Lower leg skin (tissue), 4 donors: ENCODE measurements around the gene PLCXD3. TPM values are rescaled to one million over a fixed set of nuclear protein-coding genes. Genes with fewer than 3 reads are reported as not detected.

ENCODE experiments used
- DNase-seq, 2 donors: peaks; one replicate each; pipeline ENCODE4 v3.0.0-alpha.2; 2019; ENCODE audit warnings: low spot score in 2 of 2
- H3K4me3 ChIP-seq: fragments of 200-600 bp; sonication (generic); 2 replicates; pipeline ENCODE4 v1.5.1; 2017; ENCODE audit warnings: mild to moderate bottlenecking, low read depth; ENCODE audit not compliant: poor library complexity, severe bottlenecking
- CTCF ChIP-seq, 3 donors: fragments of 450-650 bp; IDR thresholded peaks; one replicate each; pipeline ENCODE4 v1.5.1; 2016; ENCODE audit warnings: antibody characterized with exemption in 3 of 3, mild to moderate bottlenecking in 3 of 3, moderate library complexity in 2 of 3
- POLR2A ChIP-seq, 2 donors: fragments of 450-650 bp; IDR thresholded peaks; one replicate each; pipeline ENCODE4 v1.6.1; 2016 to 2017; ENCODE audit warnings: antibody characterized with exemption in 2 of 2, mild to moderate bottlenecking in 1 of 2, moderate library complexity in 1 of 2
- WGBS, 2 donors: methylation state at CpG; one replicate each; pipeline ENCODE4 v1.1.5; 2018; 5-methylcytosine and 5-hydroxymethylcytosine counted together
- intact Hi-C: fragments of 100-400 bp; cut with DNase I; formaldehyde crosslinking; loops from one replicate; pipeline ENCODE4 v1.15.0; 2023; ENCODE audit warnings: low total_unique reads
- total RNA-seq, 4 donors: library from RNA; depleted of rRNA; stranded (reverse); fragments of >200 nt; gene quantifications; one replicate each; pipeline ENCODE4 v1.1.0, GENCODE V29; 2016

Gene PLCXD3
- total RNA-seq, 4 donors from 2014 or later, result 0.04 to 1.1 (median 0.50) TPM

- no peak for DNase-seq
- TF ChIP-seq POLR2A (IDR thresholded peaks at IDR 0.05) (no peak), CTCF (IDR thresholded peaks at IDR 0.05) (no peak)
- 80 to 97% methylated on average over 1 of the region's 1 CpG for WGBS, 2 donors
- H3K4me3 ChIP-seq, result no peak overlapping the region
- intact Hi-C loops, result no loop called here
These were observed 104.0 kb downstream of the PLCXD3 start for GRCh38 chr5:41406424-41406823.

- intact Hi-C loops, result no loop called here
- no peak for DNase-seq
- TF ChIP-seq POLR2A (IDR thresholded peaks at IDR 0.05) (no peak), CTCF (IDR thresholded peaks at IDR 0.05) (no peak)
- no peak overlapping the region for H3K4me3 ChIP-seq
These were observed 105.6 kb downstream of the PLCXD3 start for GRCh38 chr5:41404757-41405156.

DNA sequence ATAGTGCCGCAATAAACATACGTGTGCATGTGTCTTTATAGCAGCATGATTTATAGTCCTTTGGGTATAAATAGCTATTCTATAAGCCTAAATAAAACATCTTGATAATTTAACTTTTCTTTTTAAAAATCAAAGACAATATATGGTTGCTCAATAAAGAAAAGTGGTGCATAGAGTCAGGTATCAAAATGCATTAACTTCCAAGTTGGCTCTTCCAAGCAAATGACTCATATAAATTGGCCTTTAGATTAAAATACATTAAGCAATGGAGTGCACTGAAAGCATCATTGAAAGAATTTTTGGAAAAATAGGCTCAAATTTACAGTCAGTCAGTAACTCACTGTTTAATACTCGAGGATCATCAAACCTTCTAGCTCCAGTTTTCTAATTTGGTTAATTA lies 106.6 kb downstream of the PLCXD3 start:
- intact Hi-C loops, result no loop called here
- WGBS, 2 donors, result 93 to 95% methylated on average over 3 of the region's 3 CpGs
- no peak for TF ChIP-seq CTCF (IDR thresholded peaks at IDR 0.05)
- no peak for TF ChIP-seq POLR2A (IDR thresholded peaks at IDR 0.05)
- DNase-seq, result no peak
- H3K4me3 ChIP-seq, result no peak overlapping the region

GRCh38 chr5:41402845-41403244 lies 107.6 kb downstream of the PLCXD3 start:
- intact Hi-C loops, result no loop called here
- H3K4me3 ChIP-seq, result no peak overlapping the region
- no peak for DNase-seq
- WGBS, 2 donors, result 93 to 94% methylated on average over 2 of the region's 2 CpGs
- no peak for TF ChIP-seq CTCF (IDR thresholded peaks at IDR 0.05)
- TF ChIP-seq POLR2A (IDR thresholded peaks at IDR 0.05), result no peak

DNA sequence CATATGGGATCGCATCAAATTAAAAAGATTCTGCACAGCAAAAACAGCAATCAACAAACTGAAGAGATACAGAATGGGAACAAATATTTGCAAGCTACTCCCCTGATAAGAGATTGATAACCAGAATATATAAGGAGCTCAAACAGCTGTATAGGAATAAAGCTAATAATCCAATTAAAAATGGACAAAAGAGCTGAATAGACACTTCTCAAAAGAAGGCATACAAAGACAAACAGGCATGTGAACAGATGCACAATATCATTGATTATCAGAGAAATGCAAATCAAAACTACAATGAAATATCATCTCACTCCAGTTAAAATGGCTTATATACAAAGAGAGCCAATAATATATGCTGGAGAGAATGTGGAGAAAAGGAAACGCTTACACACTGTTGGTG lies 110.6 kb downstream of the PLCXD3 start:
- WGBS, 2 donors, result 86 to 88% methylated on average over 2 of the region's 2 CpGs
- no peak overlapping the region for H3K4me3 ChIP-seq
- TF ChIP-seq POLR2A (IDR thresholded peaks at IDR 0.05) (no peak), CTCF (IDR thresholded peaks at IDR 0.05) (no peak)
- DNase-seq, result no peak
- intact Hi-C loops, result no loop called here

DNA sequence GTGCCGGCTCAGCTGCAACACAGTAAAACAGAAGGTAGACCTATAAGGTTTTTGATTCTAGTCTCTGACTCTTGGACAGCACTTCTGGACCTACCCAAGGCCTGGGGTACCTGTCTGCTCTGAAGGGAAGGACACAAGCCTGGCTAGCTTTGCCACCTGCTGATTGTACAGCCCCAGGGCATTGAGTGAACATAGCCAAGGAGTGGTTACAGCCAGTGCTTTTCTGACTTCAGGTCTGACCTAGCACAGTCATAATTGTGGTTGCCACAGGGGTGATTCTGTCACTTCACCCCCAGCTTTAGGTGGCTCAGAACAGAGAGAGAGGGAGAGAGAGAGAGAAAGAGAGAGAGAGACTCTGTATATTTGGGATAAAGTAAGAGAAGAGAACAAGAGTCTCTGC lies 118.4 kb downstream of the PLCXD3 start:
- no peak for TF ChIP-seq POLR2A (IDR thresholded peaks at IDR 0.05)
- no peak for TF ChIP-seq CTCF (IDR thresholded peaks at IDR 0.05)
- no peak overlapping the region for H3K4me3 ChIP-seq
- 95 to 100% methylated on average over 1 of the region's 1 CpG for WGBS, 2 donors
- DNase-seq, result no peak
- intact Hi-C loops, result no loop called here
